ENCODE data around the gene CCL4.

GRCh38 chr17:36089339-36089865 is 14.2 kb upstream of the CCL4 start:
- no peak for TF ChIP-seq CTCF (IDR thresholded peaks at IDR 0.05; ENCODE audit: poor library complexity, severe bottlenecking)
- TF ChIP-seq EZH2 (IDR thresholded peaks at IDR 0.05; ENCODE audit: borderline replicate concordance, insufficient read depth, low read length, poor library complexity, severe bottlenecking), result no peak
- TF ChIP-seq RAD21 (conservative IDR thresholded peaks at IDR 0.05), result no peak

Measured in neural cell (in vitro differentiated cells).